MG63 (cell line): ENCODE measurements around the gene XYLB. TPM values are rescaled to one million over a fixed set of nuclear protein-coding genes. Genes with fewer than 3 reads are reported as not detected.
"Not testable (repeated sequence)": the region's sequence is repeated elsewhere in the genome, so short reads cannot be mapped to it uniquely, and the experiment has no call there.

Experiments used
- DNase-seq: peaks from one replicate; pipeline ENCODE4 v3.0.0-alpha.2; 2020
- H3K27me3 ChIP-seq: fragments of 250-450 bp; sonication (Bioruptor Pico); 2 replicates; pipeline ENCODE4 v1.5.1; 2020; ENCODE audit warnings: mild to moderate bottlenecking, moderate library complexity
- H3K36me3 ChIP-seq: fragments of 250-450 bp; sonication (Bioruptor Pico); 2 replicates; pipeline ENCODE4 v1.5.1; 2020; ENCODE audit warnings: mild to moderate bottlenecking, moderate library complexity
- H3K4me3 ChIP-seq: fragments of 250-450 bp; sonication (Bioruptor Pico); 2 replicates; pipeline ENCODE4 v1.5.1; 2020; ENCODE audit warnings: mild to moderate bottlenecking, moderate library complexity
- H3K9me3 ChIP-seq: fragments of 250-450 bp; sonication (Bioruptor Pico); 2 replicates; pipeline ENCODE4 v1.5.1; 2020; ENCODE audit warnings: mild to moderate bottlenecking, moderate library complexity
- total RNA-seq: library from RNA; depleted of rRNA; stranded (reverse); fragments of >200 nt; shearing (Covaris generic); gene quantifications from 2 replicates; pipeline ENCODE4 v1.2.3, GENCODE V29; 2014; ENCODE audit warnings: low replicate concordance; rRNA removed

The XYLB gene
- 1.0 and 2.8 TPM in 2 replicates for total RNA-seq

DNA sequence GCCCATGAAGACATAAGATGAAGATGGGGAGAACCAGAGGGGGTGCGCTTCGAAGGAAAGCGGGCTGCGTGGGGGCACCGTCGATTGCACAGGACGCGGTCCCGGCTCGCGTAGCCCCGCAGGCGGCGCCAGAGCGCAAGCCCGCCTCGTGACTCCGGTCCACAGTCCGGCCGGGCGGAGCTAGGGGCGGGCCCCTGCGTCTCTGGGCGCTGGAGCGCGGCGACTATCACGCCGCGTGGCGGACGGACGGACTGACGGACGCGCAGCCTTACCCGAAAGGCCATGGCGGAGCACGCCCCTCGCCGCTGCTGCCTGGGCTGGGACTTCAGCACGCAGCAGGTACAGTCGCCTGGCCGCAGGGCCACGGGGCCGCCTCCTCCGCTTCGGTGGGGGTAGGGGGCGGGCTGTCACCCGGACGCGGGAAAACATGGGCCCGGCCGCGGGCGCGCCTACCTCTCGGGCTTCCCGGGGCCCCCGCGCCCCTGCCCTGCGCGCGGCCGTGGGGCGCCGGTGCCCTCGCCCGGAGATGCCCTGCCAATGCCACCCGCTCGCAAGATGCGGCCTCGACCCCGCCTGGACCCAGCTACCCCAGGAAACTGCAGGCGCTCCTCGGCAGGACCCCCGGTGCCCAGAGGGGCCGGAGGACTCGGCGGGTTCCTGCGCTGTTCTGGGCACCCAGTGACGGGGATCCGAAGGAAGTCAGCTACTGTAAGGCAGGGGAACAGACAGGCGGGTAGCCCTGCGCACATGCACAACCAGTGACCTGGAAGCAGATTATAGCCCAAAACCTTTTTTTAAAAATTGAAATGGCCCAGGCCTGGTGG lies at the start of gene XYLB:
XYLB (plus strand) TSS at position 199 of the 824 bp plus-strand sequence; CDS start at position 283, 84 bp downstream.
- no peaks in the 10 kb centered on the region for H3K27me3 ChIP-seq
- peak; percentile 85 for DNase-seq

DNA sequence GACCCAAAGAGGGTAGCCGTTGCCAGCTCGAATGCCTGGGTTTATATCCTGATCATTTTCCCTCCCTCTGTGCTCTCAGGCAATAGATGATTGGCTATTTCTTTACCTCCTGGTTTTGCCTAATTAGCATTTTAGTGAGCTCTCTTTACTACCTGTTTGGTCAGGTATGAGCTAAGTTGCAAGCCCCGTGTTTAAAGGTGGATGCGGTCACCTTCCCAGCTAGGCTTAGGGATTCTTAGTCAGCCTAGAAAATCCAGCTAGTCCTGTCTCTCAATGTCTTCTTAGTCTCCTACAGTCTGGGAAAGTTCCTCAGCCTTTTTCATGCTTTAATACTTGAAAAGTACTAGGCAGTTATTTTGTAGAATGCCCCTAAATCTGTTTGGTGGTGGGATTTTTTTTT lies 49.5 kb upstream of the XYLB start:
- not testable (repeated sequence) for DNase-seq, H3K36me3 ChIP-seq, H3K9me3 ChIP-seq, H3K27me3 ChIP-seq, H3K4me3 ChIP-seq

More for the DNA sequence above, at the start of gene XYLB:
- no peaks in the 10 kb centered on the region; the same call in 1 of the 2 replicates for H3K36me3 ChIP-seq
- peak within 1 kb of the TSS; percentile 66 for H3K4me3 ChIP-seq
- H3K9me3 ChIP-seq: no peaks in the 10 kb centered on the region

DNA sequence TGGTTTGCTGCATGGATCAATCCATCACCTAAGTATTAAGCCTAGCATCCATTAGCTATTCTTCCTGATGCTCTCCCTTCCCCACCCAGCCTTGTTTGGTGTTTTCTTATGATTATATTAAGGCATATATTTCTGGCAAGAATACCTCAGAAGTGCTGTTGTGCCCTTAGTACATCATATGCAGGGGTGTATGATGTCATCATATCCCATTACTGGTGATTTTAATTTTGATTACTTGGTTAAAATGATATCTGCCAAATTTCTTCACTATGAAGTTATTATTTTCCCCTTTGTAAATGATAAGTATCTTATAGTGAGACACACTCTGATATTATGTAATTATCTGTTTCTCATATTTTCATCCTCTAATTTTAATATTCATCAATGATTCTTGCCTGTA lies 49.0 kb upstream of the XYLB start:
- no peaks in the 10 kb centered on the region for H3K36me3 ChIP-seq
- no peaks in the 10 kb centered on the region for H3K9me3 ChIP-seq
- H3K4me3 ChIP-seq: no peak overlapping the region
- no peaks in the 10 kb centered on the region for H3K27me3 ChIP-seq
- DNase-seq: no peak

DNA sequence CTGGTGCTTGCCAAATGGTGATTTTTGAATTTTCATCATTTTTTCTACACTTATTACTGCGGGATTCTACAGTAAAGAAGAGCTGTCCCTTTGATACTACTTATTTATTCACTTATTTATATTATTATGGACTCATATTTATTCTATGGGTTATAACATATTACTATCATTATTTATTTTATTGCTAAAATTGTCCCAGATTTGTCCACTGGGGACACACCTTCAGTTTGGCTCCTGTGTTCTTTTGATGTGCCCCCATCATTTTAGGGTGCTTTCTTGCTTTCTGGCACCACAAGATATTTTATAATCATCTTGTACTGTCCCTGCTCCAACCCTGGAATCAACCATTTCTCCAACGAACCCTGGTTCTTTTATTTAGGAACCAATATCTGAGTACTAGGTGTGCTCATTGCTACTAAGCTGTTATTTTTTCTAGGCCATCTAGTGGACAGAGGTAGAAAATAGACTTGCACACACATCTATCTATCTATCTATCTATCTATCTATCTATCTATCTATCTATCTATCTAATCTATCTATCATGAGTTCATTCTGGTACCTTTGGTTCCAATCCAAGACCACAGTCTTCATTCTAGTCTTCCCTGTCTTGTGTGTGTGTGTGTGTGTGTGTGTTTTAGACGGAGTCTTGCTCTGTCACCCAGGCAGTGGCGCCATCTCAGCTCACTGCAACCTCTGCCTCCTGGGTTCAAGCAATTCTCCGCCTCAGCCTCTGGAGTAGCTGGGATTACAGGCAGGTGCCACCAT lies 48.5 kb upstream of the XYLB start:
- H3K27me3 ChIP-seq: no peaks in the 10 kb centered on the region
- no peak overlapping the region for H3K4me3 ChIP-seq
- H3K36me3 ChIP-seq: no peaks in the 10 kb centered on the region
- no peak for DNase-seq
- H3K9me3 ChIP-seq: no peaks in the 10 kb centered on the region

DNA sequence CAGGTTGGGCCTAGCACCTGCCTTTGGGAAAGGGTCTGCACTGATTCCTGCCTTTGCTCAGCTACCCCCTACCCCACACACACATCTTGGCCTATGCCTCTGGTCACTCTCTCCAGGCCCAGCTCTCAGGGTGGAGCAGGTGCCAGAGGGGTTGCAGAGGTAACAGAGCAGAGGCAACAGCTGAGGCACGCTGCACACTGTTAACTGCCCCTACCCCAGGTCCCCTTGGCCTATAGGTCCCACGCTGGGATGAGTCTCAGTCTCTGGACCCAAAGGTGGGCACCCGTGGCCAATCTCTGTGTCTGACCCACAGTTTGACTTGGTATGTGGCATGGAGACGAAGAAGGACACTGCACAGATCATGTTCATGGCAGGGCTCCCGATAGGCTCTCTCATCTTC lies 39.6 kb upstream of the XYLB start:
- no peaks in the 10 kb centered on the region for H3K27me3 ChIP-seq
- H3K4me3 ChIP-seq: no peak overlapping the region
- no peak for DNase-seq
- H3K36me3 ChIP-seq: no peaks in the 10 kb centered on the region
- no peaks in the 10 kb centered on the region for H3K9me3 ChIP-seq

DNA sequence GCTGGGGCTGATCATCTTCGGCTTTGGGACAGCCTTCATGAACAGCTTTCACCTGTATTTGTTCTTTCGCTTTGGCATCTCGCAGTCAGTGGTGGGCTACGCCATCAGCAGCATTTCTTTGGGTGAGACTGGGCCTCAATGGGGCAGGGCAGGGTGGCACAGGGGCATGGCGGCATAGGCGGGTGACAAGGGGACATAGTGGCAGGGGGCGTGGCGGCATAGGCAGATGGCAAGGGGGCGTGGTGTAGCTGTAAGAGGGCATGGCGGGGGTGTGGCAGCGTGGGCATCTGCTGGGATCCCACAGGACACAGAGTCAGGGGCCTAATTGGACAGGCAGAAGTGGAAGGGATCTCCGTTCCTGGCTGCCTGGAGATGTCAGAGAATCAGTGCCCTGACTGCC lies 39.0 kb upstream of the XYLB start:
- Histone ChIP-seq H3K27me3 (no peaks in the 10 kb centered on the region), H3K4me3 (no peak overlapping the region), H3K36me3 (no peaks in the 10 kb centered on the region), H3K9me3 (no peaks in the 10 kb centered on the region)
- DNase-seq: no peak

DNA sequence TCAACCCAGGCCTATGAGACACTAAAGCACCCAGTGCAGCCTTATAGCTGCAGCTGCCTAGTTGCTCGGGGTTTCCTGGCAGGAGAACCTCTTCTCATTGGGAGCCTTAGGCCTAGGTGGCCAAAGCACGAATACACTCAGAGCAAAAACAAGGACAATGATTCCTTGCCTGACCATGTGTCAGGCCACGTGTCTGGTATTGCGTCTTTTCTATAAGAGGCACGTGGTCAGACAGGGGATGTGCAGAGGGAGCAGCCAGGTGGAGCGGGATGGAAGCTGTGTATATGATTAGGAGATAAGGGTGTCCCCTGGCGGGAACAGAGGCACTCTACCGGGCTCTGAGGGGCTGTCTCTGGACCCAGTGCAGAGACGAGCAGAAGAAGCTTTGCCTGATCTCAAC lies 38.1 kb upstream of the XYLB start:
- Histone ChIP-seq H3K36me3 (no peaks in the 10 kb centered on the region), H3K4me3 (no peak overlapping the region), H3K27me3 (no peaks in the 10 kb centered on the region), H3K9me3 (no peaks in the 10 kb centered on the region)
- DNase-seq: no peak

DNA sequence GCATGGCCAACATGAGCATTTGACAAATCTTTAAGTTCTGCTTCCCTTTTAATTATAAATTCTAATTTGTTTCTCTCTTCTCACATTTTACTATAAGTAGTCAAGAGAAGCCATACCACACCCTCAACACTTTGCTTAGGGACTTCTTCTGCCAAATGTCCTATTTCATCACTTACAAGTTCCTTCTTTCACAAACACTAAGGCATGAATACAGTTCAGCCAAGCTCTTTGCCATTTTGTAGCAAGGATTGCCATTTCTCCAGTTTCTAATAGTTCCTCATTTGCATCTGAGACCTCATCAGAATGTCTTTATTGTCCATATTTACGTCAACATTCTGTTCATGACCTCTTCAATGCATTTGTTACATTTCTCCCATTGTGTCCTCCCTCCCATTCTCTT lies 35.1 kb upstream of the XYLB start:
- H3K27me3 ChIP-seq: no peaks in the 10 kb centered on the region
- no peaks in the 10 kb centered on the region for H3K36me3 ChIP-seq
- DNase-seq: no peak
- H3K4me3 ChIP-seq: no peak overlapping the region
- H3K9me3 ChIP-seq: no peaks in the 10 kb centered on the region

DNA sequence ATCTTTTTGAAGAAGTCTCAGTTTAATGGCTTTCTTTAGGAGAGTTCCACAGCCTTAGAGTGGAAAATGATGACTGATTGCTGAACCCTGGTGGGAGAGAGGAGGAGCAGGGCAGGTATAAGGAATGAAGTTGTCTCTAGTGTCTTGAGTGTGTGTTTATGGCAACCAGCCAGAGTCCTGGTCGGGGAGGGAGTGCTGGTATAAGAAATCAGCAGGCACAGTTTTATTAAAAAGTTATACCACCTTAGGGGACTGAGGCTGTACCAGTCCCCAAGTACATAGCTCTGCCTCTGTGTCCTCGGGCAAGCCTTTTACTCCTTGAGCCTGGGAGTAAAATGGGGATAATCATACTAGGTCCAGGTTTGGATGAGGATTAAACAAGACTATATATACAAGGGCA lies 34.6 kb upstream of the XYLB start:
- no peak for DNase-seq
- H3K9me3 ChIP-seq: no peaks in the 10 kb centered on the region
- H3K4me3 ChIP-seq: no peak overlapping the region
- no peaks in the 10 kb centered on the region for H3K36me3 ChIP-seq
- no peaks in the 10 kb centered on the region for H3K27me3 ChIP-seq

DNA sequence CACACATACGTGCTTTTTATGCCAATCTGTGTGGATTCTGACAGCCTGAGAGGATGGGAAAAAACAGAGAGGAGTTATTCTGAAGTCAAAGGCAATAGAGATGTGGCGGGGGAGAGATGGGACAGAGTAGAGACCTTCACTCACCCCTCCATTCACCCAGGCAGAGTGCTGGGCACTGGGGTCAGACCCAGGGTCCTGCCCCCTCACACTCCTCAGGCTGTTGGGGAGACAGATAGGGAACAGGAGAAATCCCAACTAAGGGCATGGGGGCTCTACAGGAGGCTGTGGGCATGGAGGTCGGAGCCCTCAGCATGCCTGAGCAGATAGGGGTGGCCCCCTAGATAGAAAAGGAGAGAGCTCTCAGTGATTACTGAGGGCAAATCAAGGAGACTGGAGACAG lies 34.2 kb upstream of the XYLB start:
- H3K36me3 ChIP-seq: no peaks in the 10 kb centered on the region
- no peaks in the 10 kb centered on the region for H3K27me3 ChIP-seq
- no peak overlapping the region for H3K4me3 ChIP-seq
- no peak for DNase-seq
- no peaks in the 10 kb centered on the region for H3K9me3 ChIP-seq

DNA sequence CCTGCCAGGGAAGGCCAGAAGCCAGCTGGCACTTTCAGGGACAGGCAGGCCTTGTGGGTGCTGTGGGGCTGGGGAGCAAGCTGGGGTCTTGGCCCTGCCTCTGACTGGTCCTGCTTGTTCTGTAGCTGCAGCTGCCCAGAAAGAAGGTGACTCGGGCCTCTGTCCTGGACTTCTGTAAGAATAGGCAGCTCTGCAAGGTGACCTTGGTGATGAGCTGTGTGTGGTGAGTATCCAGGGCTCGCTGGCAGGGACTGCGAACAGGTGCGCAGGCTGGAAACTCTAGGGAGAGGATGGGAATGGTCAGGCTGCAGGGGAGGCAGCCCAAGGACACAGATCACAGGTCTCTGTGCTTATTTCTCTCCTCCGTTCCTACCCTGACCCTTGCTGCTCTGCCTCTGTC lies 33.3 kb upstream of the XYLB start:
- Histone ChIP-seq H3K27me3 (no peaks in the 10 kb centered on the region), H3K36me3 (no peaks in the 10 kb centered on the region), H3K9me3 (no peaks in the 10 kb centered on the region), H3K4me3 (no peak overlapping the region)
- no peak for DNase-seq

DNA sequence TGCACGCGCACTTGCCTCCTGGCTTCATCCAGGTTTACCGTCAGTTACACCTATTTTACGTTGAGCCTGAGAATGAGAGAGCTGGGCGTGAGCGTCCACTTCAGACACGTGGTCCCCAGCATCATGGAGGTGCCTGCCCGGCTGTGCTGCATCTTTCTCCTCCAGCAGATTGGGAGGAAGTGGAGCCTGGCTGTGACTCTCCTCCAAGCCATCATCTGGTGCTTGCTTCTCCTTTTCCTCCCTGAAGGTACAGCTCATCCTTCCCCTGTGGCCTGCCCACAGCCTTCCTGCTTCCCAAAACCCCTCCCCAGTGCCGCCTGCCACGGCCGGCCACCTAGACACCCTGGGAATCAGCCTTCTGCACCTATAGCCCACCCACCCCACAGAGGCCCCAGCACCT lies 32.9 kb upstream of the XYLB start:
- H3K27me3 ChIP-seq: no peaks in the 10 kb centered on the region
- no peak overlapping the region for H3K4me3 ChIP-seq
- no peaks in the 10 kb centered on the region for H3K36me3 ChIP-seq
- DNase-seq: no peak
- no peaks in the 10 kb centered on the region for H3K9me3 ChIP-seq

DNA sequence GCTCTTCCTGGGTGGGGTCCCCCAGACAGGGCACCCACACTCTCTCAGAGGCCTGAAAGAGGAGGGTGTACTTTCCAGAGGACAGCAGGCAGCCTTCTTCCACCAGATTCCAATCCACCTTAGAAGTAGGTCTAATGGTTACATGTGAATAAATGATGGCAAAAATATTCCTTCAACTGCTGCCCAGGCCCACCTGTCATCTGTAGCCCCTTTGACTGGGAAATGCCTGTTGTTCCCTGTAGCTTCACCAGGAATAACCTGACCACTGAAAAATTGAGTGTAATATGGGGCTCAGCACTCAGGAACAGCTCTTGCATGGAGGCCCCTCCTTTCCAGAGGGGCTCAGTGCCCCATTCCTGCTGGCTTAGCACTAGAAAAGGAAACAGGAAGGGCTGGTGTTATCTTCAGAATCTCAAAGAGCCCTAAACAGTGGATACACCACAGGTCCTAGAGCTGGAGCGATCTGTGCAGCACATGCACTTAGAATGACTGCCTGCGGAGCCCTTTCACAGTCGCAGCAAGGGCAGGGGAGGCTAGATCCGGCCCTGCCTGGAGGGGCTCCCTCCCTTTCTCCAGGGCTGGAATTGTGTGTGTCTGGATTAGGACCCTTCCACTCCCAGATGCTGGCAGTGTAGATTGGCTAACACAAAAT lies 32.3 kb upstream of the XYLB start:
- Histone ChIP-seq H3K9me3 (no peaks in the 10 kb centered on the region), H3K36me3 (no peaks in the 10 kb centered on the region), H3K4me3 (no peak overlapping the region), H3K27me3 (no peaks in the 10 kb centered on the region)
- DNase-seq: no peak

DNA sequence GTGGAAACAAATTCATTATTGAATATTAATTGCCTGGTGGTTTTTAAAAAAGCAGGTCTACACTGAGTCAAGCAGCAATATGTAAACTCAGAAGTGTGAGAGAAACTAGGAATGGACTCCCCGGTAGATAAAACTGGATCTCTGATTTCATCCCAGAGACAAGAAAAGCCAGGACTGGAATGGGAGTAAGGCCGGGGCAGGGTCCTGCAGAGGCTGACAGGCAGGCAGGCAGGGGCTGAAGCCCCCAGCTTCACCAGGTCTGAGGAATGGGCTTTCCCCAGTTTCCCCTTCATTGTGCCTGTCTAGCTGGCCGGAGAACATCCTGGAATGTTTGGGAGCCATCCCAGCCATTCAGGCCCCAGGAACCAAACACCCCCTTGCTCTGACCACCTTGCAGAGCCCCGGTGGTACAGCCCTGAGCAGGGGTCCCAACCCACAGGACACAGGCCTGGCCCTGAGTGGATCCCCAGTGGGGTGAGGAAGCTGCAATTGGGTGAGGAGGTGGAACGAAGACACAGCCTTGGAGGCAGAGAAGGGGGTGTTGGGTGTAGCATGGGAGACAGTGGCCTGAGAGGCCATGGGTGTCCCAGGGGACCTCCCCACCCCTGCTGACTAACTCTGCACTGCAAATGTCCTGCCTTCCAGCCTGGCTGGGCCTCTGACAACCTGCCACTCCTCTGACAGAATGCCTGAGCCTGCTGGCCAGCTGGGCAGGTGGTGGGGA lies 31.7 kb upstream of the XYLB start:
- no peak for DNase-seq

DNA sequence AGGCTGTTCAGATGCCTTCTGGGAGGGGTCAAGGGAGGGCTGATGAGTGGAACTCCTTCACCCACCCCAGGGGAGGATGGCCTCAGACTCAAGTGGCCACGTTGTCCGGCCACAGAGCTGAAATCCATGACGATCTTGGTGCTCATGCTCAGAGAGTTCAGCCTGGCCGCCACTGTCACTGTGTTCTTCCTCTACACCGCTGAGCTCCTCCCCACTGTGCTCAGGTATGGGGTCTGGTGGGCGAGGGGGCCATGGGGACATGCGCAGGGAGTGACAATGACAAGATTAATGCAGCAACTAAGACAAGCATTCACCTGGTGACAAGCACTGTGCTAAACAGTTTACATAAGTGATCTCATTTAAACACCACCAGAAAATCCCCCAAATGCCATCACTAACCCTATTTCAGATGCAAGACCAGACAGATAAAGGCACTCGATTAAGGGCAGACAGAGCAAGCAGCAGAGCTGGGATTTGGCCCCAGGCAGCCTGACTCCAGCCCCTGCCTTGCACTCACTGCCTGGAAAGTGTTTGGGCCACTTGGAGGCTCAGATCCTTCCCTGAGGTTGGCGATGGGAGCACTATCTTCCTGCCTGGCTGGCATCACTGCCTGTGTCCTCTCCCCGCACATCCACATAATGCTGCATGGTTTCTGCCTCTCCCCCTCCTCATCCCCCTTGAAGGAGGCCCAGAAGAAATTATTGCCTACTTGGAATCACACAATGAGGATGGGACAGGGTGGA lies 30.9 kb upstream of the XYLB start:
- no peak for DNase-seq
- Histone ChIP-seq H3K27me3 (no peaks in the 10 kb centered on the region), H3K36me3 (no peaks in the 10 kb centered on the region), H3K4me3 (no peak overlapping the region), H3K9me3 (no peaks in the 10 kb centered on the region)

More for the DNA sequence above, 31.7 kb upstream of the XYLB start:
- Histone ChIP-seq H3K4me3 (no peak overlapping the region), H3K36me3 (no peaks in the 10 kb centered on the region), H3K27me3 (no peaks in the 10 kb centered on the region), H3K9me3 (no peaks in the 10 kb centered on the region)
